GM12892 (cell line): ENCODE results near the gene HELT.

Experiments used
- POLR2A ChIP-seq: IDR thresholded peaks from 2 replicates; pipeline ENCODE4 v1.6.1; 2011; ENCODE audit warnings: low read depth, low read length, control low read depth
- POLR2AphosphoS5 ChIP-seq: IDR thresholded peaks from 2 replicates; pipeline ENCODE4 v1.6.1; 2011; ENCODE audit warnings: low read depth, low read length, control low read depth
- TAF1 ChIP-seq: IDR thresholded peaks from 2 replicates; pipeline ENCODE4 v1.6.1; 2011; ENCODE audit warnings: low read depth, mild to moderate bottlenecking, control low read depth, low read length, borderline replicate concordance

- no peak for TF ChIP-seq POLR2AphosphoS5
- TF ChIP-seq POLR2A, result no peak
- TF ChIP-seq TAF1, result no peak
Observed at GRCh38 chr4:185019456-185020292, 1.4 kb downstream of the HELT start.
